H9 (cell line): ENCODE measurements around the gene WDR44. TPM values are rescaled to one million over a fixed set of nuclear protein-coding genes. Genes with fewer than 3 reads are reported as not detected.

Experiments used
- DNase-seq: peaks from one replicate; pipeline ENCODE4 v3.0.0-alpha.2; 2017
- H2AFZ ChIP-seq: one replicate; pipeline ENCODE4 v1.6.1; 2013; ENCODE audit warnings: mild to moderate bottlenecking, low read length, control low read depth, moderate library complexity
- H2AK5ac ChIP-seq: 2 replicates; pipeline ENCODE4 v1.6.1; 2013; ENCODE audit warnings: low read length, control low read depth, mixed read lengths; ENCODE audit not compliant: insufficient read length
- H2BK120ac ChIP-seq: one replicate; pipeline ENCODE4 v1.6.1; 2013; ENCODE audit warnings: low read depth, mild to moderate bottlenecking, low read length, control low read depth, inconsistent platforms; ENCODE audit not compliant: poor library complexity, severe bottlenecking
- H2BK12ac ChIP-seq: 2 replicates; pipeline ENCODE4 v1.6.1; 2013; ENCODE audit warnings: low read length, control low read depth, mixed read lengths, low read depth; ENCODE audit not compliant: insufficient read length
- H2BK15ac ChIP-seq: 2 replicates; pipeline ENCODE4 v1.6.1; 2013; ENCODE audit warnings: low read depth, low read length, control low read depth
- H2BK20ac ChIP-seq: one replicate; pipeline ENCODE4 v1.6.1; 2013; ENCODE audit warnings: low read depth, mild to moderate bottlenecking, low read length, control low read depth, inconsistent platforms; ENCODE audit not compliant: poor library complexity, severe bottlenecking
- H2BK5ac ChIP-seq: 2 replicates; pipeline ENCODE4 v1.6.1; 2013; ENCODE audit warnings: low read length, control low read depth, mixed read lengths; ENCODE audit not compliant: insufficient read length
- H3K14ac ChIP-seq: 2 replicates; pipeline ENCODE4 v1.6.1; 2013; ENCODE audit warnings: low read length, control low read depth; ENCODE audit not compliant: insufficient read depth
- H3K18ac ChIP-seq: 2 replicates; pipeline ENCODE4 v1.6.1; 2013; ENCODE audit warnings: low read depth, mild to moderate bottlenecking, mixed read lengths, low read length, control low read depth; ENCODE audit not compliant: insufficient read length
- H3K23ac ChIP-seq: 2 replicates; pipeline ENCODE4 v1.6.1; 2013; ENCODE audit warnings: low read length, control low read depth, mixed read lengths, low read depth; ENCODE audit not compliant: insufficient read length
- H3K23me2 ChIP-seq: 2 replicates; pipeline ENCODE4 v1.6.1; 2013; ENCODE audit warnings: low read depth, mild to moderate bottlenecking, mixed read lengths, low read length, control low read depth; ENCODE audit not compliant: insufficient read length, poor library complexity, severe bottlenecking
- H3K27ac ChIP-seq: 2 replicates; pipeline ENCODE4 v1.5.1; 2013; ENCODE audit warnings: low read length, control low read depth, mixed read lengths, low read depth; ENCODE audit not compliant: insufficient read length
- H3K27me3 ChIP-seq: 2 replicates; pipeline ENCODE4 v1.6.1; 2013; ENCODE audit warnings: low read length, control low read depth, inconsistent platforms; ENCODE audit not compliant: insufficient read depth
- H3K4ac ChIP-seq: 2 replicates; pipeline ENCODE4 v1.6.1; 2013; ENCODE audit warnings: low read depth, mild to moderate bottlenecking, control low read depth, inconsistent platforms, low read length, moderate library complexity
- H3K4me1 ChIP-seq: 2 replicates; pipeline ENCODE4 v1.6.1; 2013; ENCODE audit warnings: low read length, control low read depth, inconsistent platforms; ENCODE audit not compliant: insufficient read depth
- H3K4me2 ChIP-seq: 2 replicates; pipeline ENCODE4 v1.6.1; 2013; ENCODE audit warnings: low read length, control low read depth, mixed read lengths; ENCODE audit not compliant: insufficient read length, insufficient read depth
- H3K56ac ChIP-seq: 2 replicates; pipeline ENCODE4 v1.6.1; 2013; ENCODE audit warnings: low read depth, mild to moderate bottlenecking, mixed read lengths, low read length, control low read depth; ENCODE audit not compliant: insufficient read length
- H3K79me1 ChIP-seq: 2 replicates; pipeline ENCODE4 v1.6.1; 2013; ENCODE audit warnings: low read depth, mild to moderate bottlenecking, moderate library complexity, low read length, control low read depth, inconsistent platforms; ENCODE audit not compliant: insufficient read depth, poor library complexity, severe bottlenecking
- H3K79me2 ChIP-seq: 2 replicates; pipeline ENCODE4 v1.6.1; 2013; ENCODE audit warnings: low read length, control low read depth, inconsistent platforms; ENCODE audit not compliant: insufficient read depth
- H3K9ac ChIP-seq: 2 replicates; pipeline ENCODE4 v1.6.1; 2013; ENCODE audit warnings: low read length, control low read depth, mixed read lengths; ENCODE audit not compliant: insufficient read length; ENCODE audit errors: extremely low read depth
- H3K9me3 ChIP-seq: one replicate; pipeline ENCODE4 v1.6.1; 2013; ENCODE audit warnings: low read depth, low read length, inconsistent platforms; ENCODE audit not compliant: control insufficient read depth
- H3T11ph ChIP-seq: one replicate; pipeline ENCODE4 v1.6.1; 2013; ENCODE audit warnings: mild to moderate bottlenecking, low read length, control low read depth, inconsistent platforms
- H4K20me1 ChIP-seq: one replicate; pipeline ENCODE4 v1.6.1; 2013; ENCODE audit not compliant: control insufficient read depth, insufficient read length, insufficient read depth
- H4K5ac ChIP-seq: 2 replicates; pipeline ENCODE4 v1.6.1; 2013; ENCODE audit warnings: low read depth, mild to moderate bottlenecking, mixed read lengths, low read length, control low read depth; ENCODE audit not compliant: insufficient read length
- H4K8ac ChIP-seq: replicated peaks from 2 replicates; pipeline ENCODE4 v1.6.1; 2013; ENCODE audit warnings: low read length, control low read depth, mixed read lengths, low read depth; ENCODE audit not compliant: insufficient read length
- H4K91ac ChIP-seq: 2 replicates; pipeline ENCODE4 v1.6.1; 2013; ENCODE audit warnings: low read depth, mild to moderate bottlenecking, moderate library complexity, mixed read lengths, low read length, control low read depth; ENCODE audit not compliant: insufficient read length
- H3K27ac Mint-ChIP-seq, 3 experiments: 2 replicates in 2 of 3; 3 replicates in 1 of 3; pipeline ENCODE4 v1.8.0; 2020 to 2021; ENCODE audit warnings: mixed read lengths in 3 of 3, mild to moderate bottlenecking in 1 of 3, moderate library complexity in 1 of 3
- H3K27me3 Mint-ChIP-seq: 2 replicates; pipeline ENCODE4 v1.8.0; 2021; ENCODE audit warnings: low read depth, mild to moderate bottlenecking, moderate library complexity, mixed read lengths
- H3K36me3 Mint-ChIP-seq, 3 experiments: 2 replicates in 2 of 3; 3 replicates in 1 of 3; pipeline ENCODE4 v1.8.0; 2020 to 2021; ENCODE audit warnings: low read depth in 3 of 3, mixed read lengths in 3 of 3; ENCODE audit not compliant: insufficient read depth in 1 of 3
- H3K4me1 Mint-ChIP-seq, 2 experiments: 2 replicates each; pipeline ENCODE4 v1.8.0; 2020; ENCODE audit warnings: mixed read lengths in 2 of 2
- H3K4me3 Mint-ChIP-seq, 2 experiments: 2 replicates in 1 of 2; 3 replicates in 1 of 2; pipeline ENCODE4 v1.8.0; 2020 to 2021; ENCODE audit warnings: mild to moderate bottlenecking in 2 of 2, mixed read lengths in 2 of 2, moderate library complexity in 1 of 2
- H3K9me3 Mint-ChIP-seq, 2 experiments: 2 replicates in 1 of 2; 3 replicates in 1 of 2; pipeline ENCODE4 v1.8.0; 2020; ENCODE audit warnings: mild to moderate bottlenecking in 2 of 2, mixed read lengths in 2 of 2, moderate library complexity in 1 of 2
- CTCF ChIP-seq: fragments of 200-600 bp; sonication (generic); conservative IDR thresholded peaks from 3 replicates; pipeline ENCODE4 v1.8.0; 2021; ENCODE audit warnings: antibody characterized with exemption, mild to moderate bottlenecking
- WGBS: extraction: QIAGEN DNeasy Blood & Tissue Kit; methylation state at CpG from one replicate; pipeline ENCODE4 v1.1.7; 2013; ENCODE audit warnings: missing lambda C conversion rate, low lambda C conversion rate, mixed read lengths; ENCODE audit not compliant: insufficient read length; ENCODE audit errors: extremely low coverage; 5-methylcytosine and 5-hydroxymethylcytosine counted together
- total RNA-seq: library from RNA; stranded (reverse); gene quantifications from 2 replicates; pipeline ENCODE4 v1.2.1, GENCODE V29; 2021

Gene WDR44
- total RNA-seq, 1 experiment from 2014 or later = 29.6 TPM

GRCh38 chrX:118495958-118496762 lies 150.3 kb downstream of the WDR44 start:
- TF ChIP-seq CTCF = no peak
- Histone ChIP-seq H3K79me1 (no peaks in the 10 kb centered on the region), H3K4me2 (peak overlapping the region; percentile 55), H4K91ac (no peak overlapping the region), H4K8ac (no peak overlapping the region), H2BK20ac (no peak overlapping the region), H3K27ac (no peak overlapping the region), H4K5ac (no peak overlapping the region), H2AFZ (no peak overlapping the region), H3K56ac (no peak overlapping the region), H2BK15ac (no peak overlapping the region), H3K9me3 (peaks cover 20% of the 10 kb centered on the region), H4K20me1 (no peaks in the 10 kb centered on the region), H2AK5ac (no peak overlapping the region), H3K23me2 (peaks cover 9% of the 10 kb centered on the region), H2BK12ac (no peak overlapping the region), H3K23ac (no peak overlapping the region), H3K9ac (peak overlapping the region; percentile 55), H3K79me2 (no peaks in the 10 kb centered on the region), H2BK5ac (no peak overlapping the region), H3K18ac (no peak overlapping the region), H3K4ac (no peak overlapping the region), H3T11ph (no peak overlapping the region), H3K4me1 (peaks cover 2% of the 10 kb centered on the region; the same call in 1 of the 2 replicates), H3K14ac (no peak overlapping the region; the same call in 1 of the 2 replicates), H3K27me3 (peaks cover 6% of the 10 kb centered on the region; the same call in 1 of the 2 replicates), H2BK120ac (no peak overlapping the region)
- peaks cover 2 to 5% (median 3%) of the 10 kb centered on the region in 3 experiments; a peak in 4 of 7 replicates for H3K36me3 Mint-ChIP-seq
- peak; percentile 34 for DNase-seq
- peak overlapping the region; percentile 74 to 95 for H3K4me3 Mint-ChIP-seq
- no CpG with 5 or more reads among the region's 81 CpGs for WGBS
- peaks cover 19 to 25% of the 10 kb centered on the region in 2 experiments for H3K4me1 Mint-ChIP-seq
- H3K27ac Mint-ChIP-seq = peak overlapping the region in 1 of 3 experiments; percentile 76; a peak in 1 of 7 replicates
- H3K9me3 Mint-ChIP-seq = peaks cover 9 to 59% of the 10 kb centered on the region in 2 experiments; a peak in 4 of 5 replicates
- H3K27me3 Mint-ChIP-seq = peaks cover 33% of the 10 kb centered on the region
